Liver (tissue), 9 donors: ENCODE measurements around the gene AP3S1. TPM values are rescaled to one million over a fixed set of nuclear protein-coding genes. Genes with fewer than 3 reads are reported as not detected.

ENCODE experiments used
- DNase-seq: peaks from one replicate; pipeline ENCODE4 v3.0.0-alpha.2; 2017; ENCODE audit warnings: low spot score
- H3K27ac ChIP-seq, 2 donors: one replicate each; pipeline ENCODE4 v1.7.0; 2013; ENCODE audit warnings: inconsistent platforms in 2 of 2, low read length in 2 of 2, control low read depth in 1 of 2, low read depth in 1 of 2, mild to moderate bottlenecking in 1 of 2
- H3K27me3 ChIP-seq, 4 donors: one replicate each; pipeline versions ENCODE4 v1.6.1 to v1.7.0; 2013; ENCODE audit warnings: low read length in 3 of 4, inconsistent platforms in 1 of 4, mild to moderate bottlenecking in 1 of 4, moderate library complexity in 1 of 4; ENCODE audit not compliant: control insufficient read depth in 4 of 4, insufficient read depth in 4 of 4
- H3K36me3 ChIP-seq, 4 donors: one replicate each; pipeline versions ENCODE4 v1.6.1 to v1.7.0; 2013; ENCODE audit warnings: low read length in 3 of 4, mild to moderate bottlenecking in 3 of 4, low read depth in 1 of 4, moderate library complexity in 1 of 4; ENCODE audit not compliant: control insufficient read depth in 4 of 4, insufficient read depth in 3 of 4
- H3K4me1 ChIP-seq, 4 donors: one replicate each; pipeline versions ENCODE4 v1.6.1 to v1.7.0; 2013; ENCODE audit warnings: low read length in 3 of 4, mild to moderate bottlenecking in 3 of 4, moderate library complexity in 1 of 4; ENCODE audit not compliant: control insufficient read depth in 4 of 4, insufficient read depth in 4 of 4
- H3K4me3 ChIP-seq, 3 donors: one replicate each; pipeline versions ENCODE4 v1.6.1 to v1.7.0; 2013; ENCODE audit warnings: low read length in 3 of 3, control low read depth in 1 of 3, low read depth in 1 of 3, mild to moderate bottlenecking in 1 of 3
- H3K9ac ChIP-seq, 2 donors: one replicate each; pipeline ENCODE4 v1.7.0; 2013; ENCODE audit warnings: low read length in 2 of 2, mild to moderate bottlenecking in 2 of 2, moderate library complexity in 2 of 2, control low read depth in 1 of 2, low read depth in 1 of 2
- H3K9me3 ChIP-seq, 4 donors: one replicate each; pipeline versions ENCODE4 v1.6.1 to v1.7.0; 2013; ENCODE audit warnings: low read length in 3 of 4; ENCODE audit not compliant: control insufficient read depth in 4 of 4
- EGR1 ChIP-seq, 2 donors: IDR thresholded peaks; 2 replicates each; pipeline ENCODE4 v1.6.1; 2016 to 2018; ENCODE audit warnings: antibody characterized with exemption in 2 of 2, low read depth in 2 of 2
- FOXA1 ChIP-seq: IDR thresholded peaks from 2 replicates; pipeline ENCODE4 v1.6.1; 2016; ENCODE audit warnings: antibody characterized with exemption
- FOXA2 ChIP-seq: IDR thresholded peaks from 2 replicates; pipeline ENCODE4 v1.6.1; 2016; ENCODE audit warnings: antibody characterized with exemption
- GABPA ChIP-seq, 2 donors: IDR thresholded peaks in 1 of 2; conservative IDR thresholded peaks in 1 of 2; 2 replicates each; pipeline ENCODE4 v1.6.1; 2016; ENCODE audit warnings: antibody characterized with exemption in 2 of 2, mild to moderate bottlenecking in 1 of 2, moderate library complexity in 1 of 2
- HNF4A ChIP-seq, 2 donors: conservative IDR thresholded peaks; 2 replicates each; pipeline ENCODE4 v1.6.1; 2016; ENCODE audit warnings: antibody characterized with exemption in 2 of 2, mild to moderate bottlenecking in 2 of 2
- JUND ChIP-seq, 2 donors: IDR thresholded peaks; 2 replicates each; pipeline ENCODE4 v1.6.1; 2016; ENCODE audit warnings: antibody characterized with exemption in 2 of 2
- RAD21 ChIP-seq, 2 donors: IDR thresholded peaks; 2 replicates each; pipeline ENCODE4 v1.6.1; 2016; ENCODE audit warnings: antibody characterized with exemption in 2 of 2, mild to moderate bottlenecking in 2 of 2
- RXRA ChIP-seq, 2 donors: IDR thresholded peaks; 2 replicates each; pipeline ENCODE4 v1.6.1; 2017 to 2018; ENCODE audit warnings: antibody characterized with exemption in 2 of 2, mild to moderate bottlenecking in 1 of 2
- SP1 ChIP-seq: IDR thresholded peaks from 2 replicates; pipeline ENCODE4 v1.6.1; 2018; ENCODE audit warnings: antibody characterized with exemption, mild to moderate bottlenecking
- TAF1 ChIP-seq: conservative IDR thresholded peaks from 2 replicates; pipeline ENCODE4 v1.6.1; 2016; ENCODE audit warnings: antibody characterized with exemption, mild to moderate bottlenecking
- YY1 ChIP-seq: IDR thresholded peaks from 2 replicates; pipeline ENCODE4 v1.6.1; 2016; ENCODE audit warnings: antibody characterized with exemption, mild to moderate bottlenecking
- WGBS: extraction: QIAGEN DNeasy Blood & Tissue Kit; methylation state at CpG from one replicate; pipeline ENCODE4 v1.1.7; 2013; 5-methylcytosine and 5-hydroxymethylcytosine counted together
- polyA plus RNA-seq, 2 donors: library from polyadenylated mRNA; stranded (reverse) in 1 of 2; unstranded in 1 of 2; fragments of 200-250 nt in 1 of 2; fragments of >200 nt in 1 of 2; fragmentation: Nextera tagmentation in 1 of 2; extraction: Ambion mirVana in 1 of 2; gene quantifications; one replicate each; pipeline versions ENCODE4 v1.2.1 to v1.2.3, GENCODE V29; 2013 to 2015
- total RNA-seq, 2 donors: library from RNA; depleted of rRNA; stranded (reverse); fragments of >200 nt; gene quantifications; one replicate each; pipeline ENCODE4 v1.2.3, GENCODE V29; 2014
- TF ChIP-seq, protein P1 (sequence below): fragments of 150-350 bp; IDR thresholded peaks from 2 replicates; pipeline ENCODE4 v1.5.1; 2017; ENCODE audit warnings: improper control_type of control experiment, low read depth, low read length; ENCODE audit not compliant: missing input control
- TF ChIP-seq, protein P2 (sequence below): IDR thresholded peaks from 2 replicates; pipeline ENCODE4 v1.6.1; 2016; ENCODE audit warnings: antibody characterized with exemption
- TF ChIP-seq, protein P3 (sequence below): IDR thresholded peaks from 2 replicates; pipeline ENCODE4 v1.6.1; 2016; ENCODE audit warnings: antibody characterized with exemption
- TF ChIP-seq, protein P4 (sequence below): IDR thresholded peaks from 2 replicates; pipeline ENCODE4 v1.6.1; 2016; ENCODE audit warnings: antibody characterized with exemption, mild to moderate bottlenecking
- TF ChIP-seq, protein P5 (sequence below): IDR thresholded peaks from 2 replicates; pipeline ENCODE4 v1.6.1; 2016; ENCODE audit warnings: antibody characterized with exemption
- donor health status: healthy.
- donor health status: healthy.
- donor health status: healthy.
- donor health status: healthy.
- donor health status: healthy.

AP3S1 gene
- total and polyA plus RNA-seq, 4 donors, result 32.7 to 52.7 (median 40.9) TPM

DNA sequence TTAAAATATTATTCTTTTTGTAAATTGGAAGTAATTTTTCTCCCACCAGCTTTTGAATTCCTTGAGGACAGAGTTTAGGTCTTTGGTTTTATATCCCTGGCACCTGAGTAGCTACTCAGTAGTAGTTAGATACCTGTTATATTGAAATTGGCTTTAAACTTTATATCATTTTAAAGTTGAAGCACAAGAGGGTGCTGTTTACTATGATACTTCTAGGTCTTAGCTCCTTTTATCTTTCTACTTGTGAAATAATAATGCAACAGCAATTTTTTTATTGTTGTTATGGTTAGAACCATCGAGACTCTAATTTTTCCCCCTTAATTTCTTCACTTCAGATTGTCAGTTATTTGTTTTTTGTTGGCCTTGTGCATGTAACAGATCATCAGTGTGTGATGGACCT, 46.3 kb downstream of the AP3S1 start:
- 51% methylated on average over 1 of the region's 1 CpG for WGBS
- Histone ChIP-seq H3K36me3 (no peaks in the 10 kb centered on the region), H3K9me3 (no peaks in the 10 kb centered on the region), H3K4me3 (no peak overlapping the region), H3K27ac (no peak overlapping the region), H3K4me1 (peaks cover 0 to 18% (median 12%) of the 10 kb centered on the region in 4 donors), H3K27me3 (no peaks in the 10 kb centered on the region), H3K9ac (no peak overlapping the region)
- TF ChIP-seq, protein P1, sequence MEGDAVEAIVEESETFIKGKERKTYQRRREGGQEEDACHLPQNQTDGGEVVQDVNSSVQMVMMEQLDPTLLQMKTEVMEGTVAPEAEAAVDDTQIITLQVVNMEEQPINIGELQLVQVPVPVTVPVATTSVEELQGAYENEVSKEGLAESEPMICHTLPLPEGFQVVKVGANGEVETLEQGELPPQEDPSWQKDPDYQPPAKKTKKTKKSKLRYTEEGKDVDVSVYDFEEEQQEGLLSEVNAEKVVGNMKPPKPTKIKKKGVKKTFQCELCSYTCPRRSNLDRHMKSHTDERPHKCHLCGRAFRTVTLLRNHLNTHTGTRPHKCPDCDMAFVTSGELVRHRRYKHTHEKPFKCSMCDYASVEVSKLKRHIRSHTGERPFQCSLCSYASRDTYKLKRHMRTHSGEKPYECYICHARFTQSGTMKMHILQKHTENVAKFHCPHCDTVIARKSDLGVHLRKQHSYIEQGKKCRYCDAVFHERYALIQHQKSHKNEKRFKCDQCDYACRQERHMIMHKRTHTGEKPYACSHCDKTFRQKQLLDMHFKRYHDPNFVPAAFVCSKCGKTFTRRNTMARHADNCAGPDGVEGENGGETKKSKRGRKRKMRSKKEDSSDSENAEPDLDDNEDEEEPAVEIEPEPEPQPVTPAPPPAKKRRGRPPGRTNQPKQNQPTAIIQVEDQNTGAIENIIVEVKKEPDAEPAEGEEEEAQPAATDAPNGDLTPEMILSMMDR, result peak; percentile 14
- TF ChIP-seq FOXA1 (no peak), RAD21 (IDR thresholded peaks at IDR 0.05) (peak; percentile 68 to 73), JUND (IDR thresholded peaks at IDR 0.05) (no peak), YY1 (no peak)
- DNase-seq, result no peak

DNA sequence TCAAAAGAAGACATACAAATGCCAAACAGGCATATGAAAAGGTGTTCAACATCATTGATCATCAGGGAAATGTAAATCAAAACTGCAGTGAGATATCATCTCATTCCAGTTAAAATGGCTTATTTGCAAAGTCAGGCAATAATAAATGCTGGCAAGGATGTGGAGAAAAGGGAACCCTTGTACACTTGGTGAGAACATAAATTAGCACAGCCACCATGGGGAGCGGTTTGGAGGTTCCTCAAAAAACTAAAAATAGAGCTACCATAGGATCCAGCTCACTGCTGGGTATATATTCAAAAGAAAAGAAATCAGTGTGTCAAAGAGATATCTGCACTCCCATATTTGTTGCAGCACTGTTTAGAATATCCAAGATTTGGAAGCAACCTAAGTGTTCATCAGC, 50.3 kb downstream of the AP3S1 start:
- H3K27me3 ChIP-seq, result no peaks in the 10 kb centered on the region
- DNase-seq, result no peak
- no peaks in the 10 kb centered on the region for H3K9me3 ChIP-seq
- 90% methylated on average over 1 of the region's 1 CpG for WGBS
- no peak overlapping the region for H3K9ac ChIP-seq
- H3K27ac ChIP-seq, result no peak overlapping the region
- TF ChIP-seq RXRA (IDR thresholded peaks at IDR 0.05) (no peak), HNF4A (conservative IDR thresholded peaks at IDR 0.05) (no peak), FOXA2 (no peak), TAF1 (no peak), YY1 (no peak), EGR1 (IDR thresholded peaks at IDR 0.05; ENCODE audit: low read depth in 2 of 2) (no peak), GABPA (IDR thresholded peaks at IDR 0.05 in 1 of 2, conservative IDR thresholded peaks at IDR 0.05 in 1 of 2) (no peak), JUND (IDR thresholded peaks at IDR 0.05) (no peak), FOXA1 (no peak), SP1 (no peak)
- TF ChIP-seq, protein P2, sequence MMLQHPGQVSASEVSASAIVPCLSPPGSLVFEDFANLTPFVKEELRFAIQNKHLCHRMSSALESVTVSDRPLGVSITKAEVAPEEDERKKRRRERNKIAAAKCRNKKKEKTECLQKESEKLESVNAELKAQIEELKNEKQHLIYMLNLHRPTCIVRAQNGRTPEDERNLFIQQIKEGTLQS, result no peak
- TF ChIP-seq, protein P3, sequence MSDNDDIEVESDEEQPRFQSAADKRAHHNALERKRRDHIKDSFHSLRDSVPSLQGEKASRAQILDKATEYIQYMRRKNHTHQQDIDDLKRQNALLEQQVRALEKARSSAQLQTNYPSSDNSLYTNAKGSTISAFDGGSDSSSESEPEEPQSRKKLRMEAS, result no peak
- TF ChIP-seq, protein P4, sequence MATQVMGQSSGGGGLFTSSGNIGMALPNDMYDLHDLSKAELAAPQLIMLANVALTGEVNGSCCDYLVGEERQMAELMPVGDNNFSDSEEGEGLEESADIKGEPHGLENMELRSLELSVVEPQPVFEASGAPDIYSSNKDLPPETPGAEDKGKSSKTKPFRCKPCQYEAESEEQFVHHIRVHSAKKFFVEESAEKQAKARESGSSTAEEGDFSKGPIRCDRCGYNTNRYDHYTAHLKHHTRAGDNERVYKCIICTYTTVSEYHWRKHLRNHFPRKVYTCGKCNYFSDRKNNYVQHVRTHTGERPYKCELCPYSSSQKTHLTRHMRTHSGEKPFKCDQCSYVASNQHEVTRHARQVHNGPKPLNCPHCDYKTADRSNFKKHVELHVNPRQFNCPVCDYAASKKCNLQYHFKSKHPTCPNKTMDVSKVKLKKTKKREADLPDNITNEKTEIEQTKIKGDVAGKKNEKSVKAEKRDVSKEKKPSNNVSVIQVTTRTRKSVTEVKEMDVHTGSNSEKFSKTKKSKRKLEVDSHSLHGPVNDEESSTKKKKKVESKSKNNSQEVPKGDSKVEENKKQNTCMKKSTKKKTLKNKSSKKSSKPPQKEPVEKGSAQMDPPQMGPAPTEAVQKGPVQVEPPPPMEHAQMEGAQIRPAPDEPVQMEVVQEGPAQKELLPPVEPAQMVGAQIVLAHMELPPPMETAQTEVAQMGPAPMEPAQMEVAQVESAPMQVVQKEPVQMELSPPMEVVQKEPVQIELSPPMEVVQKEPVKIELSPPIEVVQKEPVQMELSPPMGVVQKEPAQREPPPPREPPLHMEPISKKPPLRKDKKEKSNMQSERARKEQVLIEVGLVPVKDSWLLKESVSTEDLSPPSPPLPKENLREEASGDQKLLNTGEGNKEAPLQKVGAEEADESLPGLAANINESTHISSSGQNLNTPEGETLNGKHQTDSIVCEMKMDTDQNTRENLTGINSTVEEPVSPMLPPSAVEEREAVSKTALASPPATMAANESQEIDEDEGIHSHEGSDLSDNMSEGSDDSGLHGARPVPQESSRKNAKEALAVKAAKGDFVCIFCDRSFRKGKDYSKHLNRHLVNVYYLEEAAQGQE, result no peak
- TF ChIP-seq, protein P5, sequence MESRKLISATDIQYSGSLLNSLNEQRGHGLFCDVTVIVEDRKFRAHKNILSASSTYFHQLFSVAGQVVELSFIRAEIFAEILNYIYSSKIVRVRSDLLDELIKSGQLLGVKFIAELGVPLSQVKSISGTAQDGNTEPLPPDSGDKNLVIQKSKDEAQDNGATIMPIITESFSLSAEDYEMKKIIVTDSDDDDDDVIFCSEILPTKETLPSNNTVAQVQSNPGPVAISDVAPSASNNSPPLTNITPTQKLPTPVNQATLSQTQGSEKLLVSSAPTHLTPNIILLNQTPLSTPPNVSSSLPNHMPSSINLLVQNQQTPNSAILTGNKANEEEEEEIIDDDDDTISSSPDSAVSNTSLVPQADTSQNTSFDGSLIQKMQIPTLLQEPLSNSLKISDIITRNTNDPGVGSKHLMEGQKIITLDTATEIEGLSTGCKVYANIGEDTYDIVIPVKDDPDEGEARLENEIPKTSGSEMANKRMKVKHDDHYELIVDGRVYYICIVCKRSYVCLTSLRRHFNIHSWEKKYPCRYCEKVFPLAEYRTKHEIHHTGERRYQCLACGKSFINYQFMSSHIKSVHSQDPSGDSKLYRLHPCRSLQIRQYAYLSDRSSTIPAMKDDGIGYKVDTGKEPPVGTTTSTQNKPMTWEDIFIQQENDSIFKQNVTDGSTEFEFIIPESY, result no peak
- no peak overlapping the region for H3K4me3 ChIP-seq
- H3K36me3 ChIP-seq, result peaks cover 0 to 2% (median 0%) of the 10 kb centered on the region in 4 donors
- peaks cover 0 to 8% (median 1%) of the 10 kb centered on the region in 4 donors for H3K4me1 ChIP-seq
